NCI-H226 (cell line): ENCODE measurements around the gene SHH.

ENCODE experiments used
- DNase-seq: peaks from one replicate; pipeline ENCODE4 v3.0.0-alpha.2; 2015

SHH gene

DNA sequence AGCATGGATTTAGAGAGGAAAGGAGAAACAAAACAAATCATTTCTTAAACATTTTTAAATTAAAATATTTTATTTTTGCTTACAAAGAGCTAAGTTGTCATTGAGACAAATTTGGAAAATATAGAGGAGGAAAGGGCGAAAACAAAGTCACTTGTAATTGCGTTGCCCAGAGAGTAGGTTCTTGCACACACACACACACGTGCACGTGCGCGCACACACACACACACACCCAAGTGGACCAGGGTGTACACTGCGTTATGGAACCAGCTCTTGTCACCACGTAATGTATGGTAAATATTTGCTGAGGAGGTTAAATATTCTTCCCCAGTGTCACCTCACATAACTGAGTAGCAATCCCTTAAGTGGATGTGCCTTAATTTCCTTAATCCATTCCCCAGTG, 21.6 kb downstream of the SHH start:
- DNase-seq, result no peak

- no peak for DNase-seq
These were observed 23.1 kb downstream of the SHH start for GRCh38 chr7:155789001-155789725.

DNA sequence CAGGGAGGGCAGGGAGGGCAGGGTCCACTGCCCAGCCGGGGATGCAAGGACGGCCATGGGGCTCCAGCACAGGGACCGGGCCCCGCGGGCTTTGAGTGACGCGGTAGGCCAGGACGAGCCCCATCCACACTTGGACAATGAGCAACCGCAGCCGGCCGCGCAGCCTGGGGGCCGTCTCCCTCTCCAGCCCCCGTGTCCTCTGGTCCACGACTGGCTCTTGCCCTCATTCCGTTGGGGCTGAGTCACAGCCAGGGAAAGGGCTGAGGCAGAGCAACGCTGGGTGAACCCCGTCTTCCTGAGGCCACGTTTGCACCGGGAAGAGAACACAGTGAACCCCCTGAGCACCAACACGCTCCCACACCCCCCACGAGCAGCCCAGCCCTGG, 23.7 kb downstream of the SHH start:
- DNase-seq, result no peak

- DNase-seq, result no peak
These were observed 25.0 kb downstream of the SHH start for GRCh38 chr7:155787171-155787851.

DNA sequence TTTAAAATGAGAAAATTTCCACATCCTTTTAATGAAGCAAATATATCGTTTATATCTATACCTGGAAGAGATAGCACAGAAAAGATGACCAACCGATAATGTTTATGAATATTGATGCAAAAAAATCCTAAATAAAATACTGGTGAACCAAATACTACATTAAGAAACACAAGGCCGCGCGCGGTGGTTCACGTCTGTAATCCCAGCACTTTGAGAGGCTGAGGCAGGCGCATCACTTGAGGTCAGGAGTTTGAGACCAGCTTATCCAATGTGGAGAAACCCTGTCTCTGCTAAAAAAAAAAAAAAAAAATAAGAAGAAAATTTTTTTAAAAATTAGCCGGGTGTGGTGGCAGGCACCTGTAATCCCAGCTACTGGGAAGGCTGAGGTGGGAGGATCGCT, 25.8 kb downstream of the SHH start:
- DNase-seq, result no peak

- DNase-seq, result no peak
These were observed 26.7 kb downstream of the SHH start for GRCh38 chr7:155785536-155785935.

- no peak for DNase-seq
These were observed 29.8 kb downstream of the SHH start for GRCh38 chr7:155782466-155782865.

DNA sequence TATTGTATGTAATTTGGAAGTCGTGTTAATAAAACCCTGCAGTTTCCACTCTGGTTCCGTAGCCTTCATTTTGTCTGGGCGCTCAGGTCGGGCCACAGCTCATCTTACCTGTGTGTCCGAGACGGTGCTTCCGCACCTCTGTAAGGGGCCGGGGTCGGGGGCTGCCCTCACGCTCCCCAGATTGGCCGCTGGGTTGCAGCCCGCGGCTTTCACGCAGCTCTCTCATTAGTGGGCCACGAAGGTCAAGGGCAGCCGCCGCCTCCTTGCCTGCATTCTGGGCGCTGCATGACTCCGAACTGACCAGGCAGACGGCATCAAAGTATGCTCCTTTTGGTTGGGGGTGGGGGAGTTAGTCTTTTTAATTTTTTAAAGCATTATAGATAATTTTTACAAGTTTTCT, 30.8 kb downstream of the SHH start:
- no peak for DNase-seq

- no peak for DNase-seq
These were observed 31.4 kb downstream of the SHH start for GRCh38 chr7:155780884-155781283.

- no peak for DNase-seq
These were observed 33.9 kb downstream of the SHH start for GRCh38 chr7:155778349-155778748.

GRCh38 chr7:155776606-155777005, 35.7 kb downstream of the SHH start:
- DNase-seq, result no peak

DNA sequence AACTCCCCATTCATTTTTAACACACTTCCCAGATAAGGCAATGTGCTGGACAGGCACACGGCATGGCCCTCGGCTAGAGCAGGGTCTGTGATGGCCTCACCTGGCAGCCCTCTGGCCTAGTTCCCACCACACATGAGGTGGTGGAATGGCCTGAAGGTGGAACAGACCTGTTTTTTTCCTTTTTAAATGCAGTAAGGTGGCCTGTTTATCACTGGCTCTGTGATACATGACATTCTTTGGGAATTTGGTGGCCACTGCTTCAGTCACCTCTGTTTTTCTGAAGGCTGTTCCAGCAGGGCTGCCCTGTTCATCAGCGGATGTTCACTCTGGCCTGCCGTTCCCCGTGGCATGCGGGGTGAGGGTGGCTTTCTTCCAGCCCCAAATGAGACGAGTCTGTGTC, 36.6 kb downstream of the SHH start:
- no peak for DNase-seq

- no peak for DNase-seq
These were observed 37.3 kb downstream of the SHH start for GRCh38 chr7:155774947-155775346.

GRCh38 chr7:155773531-155773930, 38.7 kb downstream of the SHH start:
- DNase-seq, result no peak

- no peak for DNase-seq
These were observed 42.0 kb downstream of the SHH start for GRCh38 chr7:155770241-155770640.

DNA sequence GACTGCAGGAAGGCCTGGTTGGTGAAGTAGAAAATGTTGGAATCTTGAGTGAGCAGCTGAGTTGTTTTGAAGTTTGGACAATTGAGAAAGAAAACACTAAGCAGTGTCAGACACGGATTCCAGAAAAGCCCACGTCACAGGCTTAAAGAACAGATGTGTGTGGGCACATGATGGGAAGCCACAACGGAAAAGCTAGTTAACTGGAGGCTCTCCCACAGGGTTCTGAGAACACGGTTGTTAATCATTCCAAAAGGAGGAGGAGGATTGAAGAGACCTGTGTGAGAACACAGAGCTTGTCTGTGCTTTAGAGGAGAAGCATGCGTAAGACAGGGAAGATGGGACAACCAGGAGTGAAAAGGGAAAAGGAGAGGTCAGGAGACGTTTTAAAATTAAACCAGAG, 42.6 kb downstream of the SHH start:
- no peak for DNase-seq

DNA sequence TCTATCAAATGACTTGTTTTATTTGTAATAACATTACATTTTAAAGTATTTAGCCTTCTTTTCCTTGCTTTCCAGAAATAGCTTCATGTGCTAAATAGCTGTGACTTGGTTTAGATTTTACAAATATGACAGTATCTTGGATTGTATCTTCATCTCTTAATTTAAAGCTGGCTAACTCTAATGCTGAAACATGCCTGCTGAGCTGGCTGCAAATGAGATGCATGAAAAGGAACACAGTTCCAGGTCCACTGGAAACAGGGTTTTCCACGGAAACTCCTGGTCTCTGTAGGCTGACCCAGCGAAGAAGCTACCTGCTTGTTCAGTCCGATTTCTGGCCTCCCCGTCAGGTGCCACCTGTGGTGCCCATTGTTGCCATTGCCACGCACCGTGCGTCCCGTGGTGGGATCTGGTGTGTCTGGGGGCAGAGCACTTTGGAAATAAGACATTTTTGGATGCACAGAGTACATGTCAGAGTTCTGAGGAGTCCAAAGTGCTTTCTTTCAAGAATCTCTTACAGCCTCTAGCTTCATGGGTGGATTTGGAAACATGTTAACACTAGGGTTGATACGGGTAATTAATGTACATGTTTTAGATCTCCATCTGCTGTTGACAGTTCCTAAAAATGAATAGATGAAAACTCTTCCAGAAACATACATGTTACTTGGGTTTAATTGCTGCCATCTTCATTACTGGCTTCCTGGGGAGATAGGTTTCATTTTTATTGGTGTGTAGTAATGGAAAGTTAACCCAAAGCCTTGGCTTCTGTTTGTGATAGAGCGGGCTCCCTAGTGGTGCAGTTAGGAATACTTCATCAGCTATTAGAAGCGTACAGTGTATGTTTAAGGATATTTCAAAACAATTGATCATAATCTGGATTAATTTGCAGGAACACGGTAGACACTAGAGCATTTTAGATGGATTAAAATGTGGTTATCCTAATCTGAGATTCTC, 45.0 kb downstream of the SHH start:
- no peak for DNase-seq

DNA sequence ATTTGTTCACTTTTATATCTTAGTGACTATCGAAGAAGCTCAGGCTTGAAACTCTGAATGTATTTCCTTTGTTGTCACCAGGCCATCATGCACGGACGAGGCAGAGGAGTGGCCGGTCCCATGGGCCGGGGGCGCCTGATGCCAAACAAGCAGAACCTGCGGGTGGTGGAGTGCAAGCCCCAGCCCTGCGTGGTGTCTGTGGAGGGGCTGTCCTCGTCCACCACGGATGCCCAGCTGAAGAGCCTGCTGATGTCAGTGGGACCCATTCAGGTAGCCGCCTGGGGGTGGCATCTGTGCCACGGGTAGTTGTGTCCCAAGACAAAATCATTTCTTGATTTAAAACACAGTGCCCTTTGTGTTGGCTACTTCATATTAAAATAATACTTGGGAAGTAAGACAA, 45.9 kb downstream of the SHH start:
- DNase-seq, result no peak

DNA sequence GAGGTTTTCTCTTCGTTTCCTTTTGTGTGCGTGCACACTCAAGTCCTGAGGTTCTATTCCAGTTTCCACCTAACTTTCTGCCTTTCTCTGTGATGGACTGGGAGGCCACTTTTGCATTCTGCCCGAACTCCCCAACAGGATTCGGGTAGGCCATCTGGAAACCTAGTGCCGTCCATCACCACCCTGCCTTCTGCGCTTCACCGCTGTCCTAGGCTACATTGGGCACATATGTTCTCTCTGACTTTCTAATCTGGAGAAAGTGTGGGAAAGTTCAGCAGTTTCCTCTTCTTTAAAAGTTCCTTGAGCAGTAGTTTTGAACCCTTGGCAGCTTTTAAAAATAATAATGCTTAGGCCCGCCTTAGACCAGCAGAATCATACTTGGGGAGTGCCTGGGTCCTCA, 46.8 kb downstream of the SHH start:
- no peak for DNase-seq

DNA sequence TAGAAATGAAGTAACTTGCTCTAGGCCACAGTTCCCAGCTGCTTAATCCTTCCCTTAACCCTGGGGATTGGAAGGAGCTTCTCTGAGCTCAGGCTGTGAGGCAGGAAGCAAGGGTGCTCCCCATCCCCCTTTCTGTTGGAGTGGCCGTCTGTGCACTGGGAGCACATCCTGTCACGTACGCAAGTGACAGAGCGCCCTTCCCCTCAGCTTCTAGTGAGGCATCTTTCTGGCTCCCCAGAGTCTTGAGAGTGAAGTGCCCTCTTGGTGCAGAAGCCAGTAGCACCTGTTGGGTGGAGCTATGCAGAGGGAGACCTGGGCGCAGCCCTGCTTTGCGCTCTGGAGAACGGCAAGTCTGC, 47.8 kb downstream of the SHH start:
- DNase-seq, result no peak

DNA sequence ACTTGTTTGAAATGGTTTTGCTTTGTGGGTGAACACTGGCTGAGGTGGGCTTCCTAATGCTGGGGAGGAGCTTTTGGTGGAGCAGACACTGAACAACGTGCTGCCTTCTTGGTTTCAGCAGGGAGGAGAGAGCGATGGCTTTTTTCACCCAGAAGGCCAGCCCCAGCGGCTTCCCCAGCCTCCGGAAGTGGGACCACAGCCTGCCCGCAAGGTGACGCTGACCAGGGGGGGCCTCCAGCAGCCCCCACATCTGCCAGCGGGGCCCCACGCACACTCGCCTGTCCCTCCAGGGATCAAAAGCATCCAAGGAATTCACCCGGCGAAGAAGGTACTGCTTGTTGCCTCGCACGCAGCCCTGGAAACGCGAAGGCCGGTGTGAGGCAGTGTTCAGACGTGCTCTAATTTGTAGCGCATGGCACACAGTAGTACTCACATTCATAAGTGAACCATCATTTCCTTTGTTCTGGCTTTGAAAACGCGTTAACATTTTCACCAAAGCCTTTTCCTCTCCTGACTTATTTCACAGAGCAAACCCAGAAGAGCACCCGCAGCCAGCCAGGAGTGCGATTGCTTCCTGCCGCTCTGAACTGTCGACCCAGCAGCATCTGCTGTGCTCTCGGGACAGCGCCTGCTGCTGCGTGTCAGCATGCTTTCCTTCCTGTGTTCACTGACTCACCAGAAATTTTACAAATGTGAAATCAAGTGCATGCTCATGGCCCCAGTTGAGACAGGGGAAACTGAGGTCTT, 48.4 kb downstream of the SHH start:
- no peak for DNase-seq

- no peak for DNase-seq
These were observed 49.1 kb downstream of the SHH start for GRCh38 chr7:155763122-155763521.

DNA sequence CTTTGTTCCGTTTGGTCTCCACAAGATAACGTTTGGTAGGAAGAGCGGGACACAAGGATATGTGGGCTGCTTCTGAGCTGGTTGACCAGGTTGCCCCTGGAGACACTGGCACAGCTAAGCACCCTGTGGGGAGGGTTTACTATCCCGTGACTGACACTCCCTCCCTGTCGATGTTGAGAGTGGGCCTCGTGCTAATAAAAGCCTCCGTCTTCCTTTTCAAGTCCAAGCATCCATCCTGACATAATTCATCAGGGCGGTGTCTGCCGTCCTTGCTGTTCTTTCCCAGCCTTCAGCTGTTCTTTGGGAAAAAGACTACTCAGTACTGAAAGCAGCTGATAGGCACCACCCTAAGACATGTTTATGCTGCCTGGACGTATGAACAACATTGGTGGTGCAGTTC, 49.6 kb downstream of the SHH start:
- no peak for DNase-seq
